A549 (cell line): ENCODE data around the gene SIRT4. TPM values are rescaled to one million over a fixed set of nuclear protein-coding genes. Genes with fewer than 3 reads are reported as not detected.

Experiments
- ATAC-seq, 2 experiments: fragments of 200-7000 bp in 1 of 2; fragments of >200 bp in 1 of 2; cut with Nextera tagmentation in 1 of 2; cut with Tn5 transposase in 1 of 2; 3 replicates each; pipeline versions ENCODE4 v1.8.0 to v1.9.1; 2018 to 2020; ENCODE audit warnings: mild to moderate bottlenecking in 1 of 2, moderate library complexity in 1 of 2
- CTCF ChIA-PET: fragments of 300-600 bp; sonication (Branson Sonifier 250); formaldehyde crosslinking; extraction: SDS; loops from one replicate; lab custom pipeline; 2021; ENCODE audit warnings: antibody characterized with exemption, inconsistent platforms; lab: Yijun Ruan, JAX
- POLR2A ChIA-PET: fragments of 350-600 bp; formaldehyde crosslinking; extraction: SDS; loops from one replicate; lab custom pipeline; 2021; ENCODE audit warnings: antibody characterized with exemption, inconsistent platforms; lab: Yijun Ruan, JAX
- DNase-seq, 2 experiments: peaks; one replicate each; pipeline versions ENCODE4 v3.0.0 to v3.0.0-alpha.2; 2011 to 2016; ENCODE audit warnings: low read depth in 1 of 2, low spot score in 1 of 2
- FAIRE-seq: peaks from 2 replicates; lab custom pipeline; 2011; peaks lifted over from hg19 to GRCh38; lab: Jason Lieb, UNC
- H3K27ac ChIP-seq, 2 experiments: fragments of >200 bp; sonication (Bioruptor Twin); formaldehyde crosslinking; 3 replicates each; pipeline ENCODE4 v1.5.1; 2016 to 2017
- H3K4me1 ChIP-seq: fragments of >200 bp; sonication (Bioruptor Twin); formaldehyde crosslinking; 3 replicates; pipeline ENCODE4 v1.6.1; 2016
- H3K4me2 ChIP-seq: fragments of >200 bp; sonication (Bioruptor Twin); formaldehyde crosslinking; 3 replicates; pipeline ENCODE4 v1.6.1; 2016
- H3K4me3 ChIP-seq: fragments of >200 bp; sonication (Bioruptor Twin); formaldehyde crosslinking; 3 replicates; pipeline ENCODE4 v1.5.1; 2016
- H3K9me3 ChIP-seq: fragments of >200 bp; sonication (Bioruptor Twin); formaldehyde crosslinking; 3 replicates; pipeline ENCODE4 v1.6.1; 2016
- BCL3 ChIP-seq: fragments of >200 bp; sonication (Bioruptor Twin); formaldehyde crosslinking; IDR thresholded peaks from 3 replicates; pipeline ENCODE4 v1.6.1; 2016
- CTCF ChIP-seq: fragments of >200 bp; sonication (Bioruptor Twin); formaldehyde crosslinking; IDR thresholded peaks from 3 replicates; pipeline ENCODE4 v1.5.1; 2016
- EHF ChIP-seq: fragments of 250-450 bp; sonication (Bioruptor Pico); IDR thresholded peaks from 2 replicates; pipeline ENCODE4 v1.5.0; 2020; ENCODE audit warnings: mild to moderate bottlenecking
- ELK1 ChIP-seq: fragments of 150-350 bp; IDR thresholded peaks from 2 replicates; pipeline ENCODE4 v1.6.1; 2014; ENCODE audit warnings: low read depth, mild to moderate bottlenecking, low read length
- EP300 ChIP-seq, 2 experiments: fragments of >200 bp; sonication (Bioruptor Twin); formaldehyde crosslinking; IDR thresholded peaks; 2 replicates in 1 of 2; 3 replicates in 1 of 2; pipeline ENCODE4 v1.6.1; 2016 to 2017
- FOXS1 ChIP-seq: fragments of 250-450 bp; sonication (Bioruptor Pico); IDR thresholded peaks from 2 replicates; pipeline ENCODE4 v1.5.0; 2020; ENCODE audit warnings: mild to moderate bottlenecking, moderate library complexity
- HMGXB4 ChIP-seq: fragments of 250-450 bp; sonication (Bioruptor Pico); IDR thresholded peaks from 2 replicates; pipeline ENCODE4 v1.5.0; 2021; ENCODE audit warnings: mild to moderate bottlenecking, moderate library complexity, borderline replicate concordance
- HOXA7 ChIP-seq: fragments of 250-450 bp; sonication (Bioruptor Pico); IDR thresholded peaks from 2 replicates; pipeline ENCODE4 v1.5.0; 2020; ENCODE audit warnings: mild to moderate bottlenecking, moderate library complexity
- HOXB13 ChIP-seq: fragments of 250-450 bp; sonication (Bioruptor Pico); IDR thresholded peaks from 2 replicates; pipeline ENCODE4 v1.5.0; 2020; ENCODE audit warnings: low read depth, mild to moderate bottlenecking, moderate library complexity
- KDM1A ChIP-seq: fragments of 200-600 bp; sonication (generic); IDR thresholded peaks from 2 replicates; pipeline ENCODE4 v1.6.1; 2016; ENCODE audit warnings: low read depth, mild to moderate bottlenecking
- KDM5A ChIP-seq: fragments of 200-600 bp; sonication (generic); IDR thresholded peaks from 2 replicates; pipeline ENCODE4 v1.6.1; 2016; ENCODE audit warnings: antibody characterized with exemption, mild to moderate bottlenecking
- MAFK ChIP-seq: fragments of 450-650 bp; IDR thresholded peaks from 2 replicates; pipeline ENCODE4 v1.6.1; 2014; ENCODE audit not compliant: partially characterized antibody
- MAX ChIP-seq: IDR thresholded peaks from 2 replicates; pipeline ENCODE4 v1.6.1; 2012
- MAZ ChIP-seq: fragments of 150-350 bp; IDR thresholded peaks from 2 replicates; pipeline ENCODE4 v1.6.1; 2014; ENCODE audit warnings: antibody characterized with exemption, low read depth, low read length, borderline replicate concordance
- NPAS2 ChIP-seq: fragments of 250-450 bp; sonication (Bioruptor Pico); IDR thresholded peaks from 2 replicates; pipeline ENCODE4 v1.8.0; 2022; ENCODE audit warnings: mild to moderate bottlenecking, moderate library complexity, borderline replicate concordance
- PBX3 ChIP-seq: IDR thresholded peaks from 2 replicates; pipeline ENCODE4 v1.6.1; 2012
- POLR2A ChIP-seq: IDR thresholded peaks from 2 replicates; pipeline ENCODE4 v1.6.1; 2012; ENCODE audit warnings: mild to moderate bottlenecking, low read length
- REST ChIP-seq: fragments of 200-600 bp; sonication (generic); IDR thresholded peaks from 2 replicates; pipeline ENCODE4 v1.6.1; 2016; ENCODE audit warnings: antibody characterized with exemption, mild to moderate bottlenecking, moderate library complexity
- SREBF2 ChIP-seq: fragments of 450-650 bp; IDR thresholded peaks from 2 replicates; pipeline ENCODE4 v1.6.1; 2014; ENCODE audit warnings: mild to moderate bottlenecking, moderate library complexity
- TP53 ChIP-seq: fragments of 250-450 bp; sonication (Bioruptor Pico); IDR thresholded peaks from 2 replicates; pipeline ENCODE4 v1.5.0; 2021; ENCODE audit warnings: mild to moderate bottlenecking, moderate library complexity
- WGBS: methylation state at CpG from one replicate; pipeline ENCODE4 v1.1.6; 2017; ENCODE audit errors: missing lambda C conversion rate; 5-methylcytosine and 5-hydroxymethylcytosine counted together
- polyA plus RNA-seq, 4 experiments: library from polyadenylated mRNA; depleted of rRNA in 3 of 4; stranded (reverse); fragments of >200 nt; fragmentation: RNase III in 1 of 4; extraction: RNeasy Plus Mini Kit Qiagen cat#74134 plus additional on column Dnase treatment in 1 of 4; gene quantifications; 2 replicates in 3 of 4; 3 replicates in 1 of 4; pipeline ENCODE4 v1.2.3, GENCODE V29; 2011 to 2017

Gene SIRT4
- polyA plus RNA-seq, 2 of the 4 experiments (the other 2 are of a cell fraction): 1.6 TPM

GRCh38 chr12:120258323-120258896, 43.7 kb upstream of the SIRT4 start:
- ATAC-seq (no peak), FAIRE-seq (no peak), DNase-seq (no peak)
- Histone ChIP-seq H3K27ac (peak overlapping the region in 1 of 2 experiments; percentile 42; a peak in 1 of 6 replicates), H3K4me1 (peaks cover 64% of the 10 kb centered on the region), H3K4me2 (no peak overlapping the region), H3K4me3 (no peak overlapping the region), H3K9me3 (no peaks in the 10 kb centered on the region)
- whole genome bisulfite sequencing: 89% methylated on average over 5 of the region's 5 CpGs
- POLR2A ChIA-PET: interaction anchor here (0.6 kb wide), 2 partner anchors 23 to 57 kb away, joined by 3 read pairs; no protein-coding TSS in a partner anchor
- TF ChIP-seq EHF (CRISPR knock-in tag) (no peak), MAX (no peak), ELK1 (no peak), KDM1A (no peak), TP53 (CRISPR knock-in tag) (no peak), MAFK (no peak), BCL3 (no peak), HOXA7 (no peak), NPAS2 (no peak), POLR2A (no peak), KDM5A (no peak), FOXS1 (CRISPR knock-in tag) (no peak), CTCF (no peak), EP300 (IDR thresholded peaks at IDR 0.05) (no peak), REST (no peak), PBX3 (no peak), MAZ (no peak), HMGXB4 (CRISPR knock-in tag) (no peak), HOXB13 (CRISPR knock-in tag) (no peak), SREBF2 (no peak)
- CTCF ChIA-PET: interaction anchor here (0.9 to 43.7 kb wide), 5 partner anchors 8 to 57 kb away, joined by 3 to 1367 read pairs (median 5); partner anchors contain the start of gene RPLP0
